ENCODE results near the gene ACTL7A.
A peak's percentile ranks its signal among the peaks of the same experiment; 100 is the strongest.
"Not testable (repeated sequence)": the region's sequence is repeated elsewhere in the genome, so short reads cannot be mapped to it uniquely, and the experiment has no call there.

The ACTL7A gene

GRCh38 chr9:108876425-108876824, 14.4 kb downstream of the ACTL7A start:
- no peak for DNase-seq (ENCODE audit: low read depth, low spot score)

GRCh38 chr9:108877524-108877923, 15.5 kb downstream of the ACTL7A start:
- DNase-seq (ENCODE audit: low read depth, low spot score) = no peak

- DNase-seq (ENCODE audit: low read depth, low spot score) = no peak
Observed at GRCh38 chr9:108880738-108881316, 18.8 kb downstream of the ACTL7A start.

- DNase-seq (ENCODE audit: low read depth, low spot score) = no peak
Observed at GRCh38 chr9:108882052-108882888, 20.2 kb downstream of the ACTL7A start.

- no peak for DNase-seq (ENCODE audit: low read depth, low spot score)
Observed at GRCh38 chr9:108883085-108883484, 21.0 kb downstream of the ACTL7A start.

- DNase-seq (ENCODE audit: low read depth, low spot score) = no peak
Observed at GRCh38 chr9:108884701-108885100, 22.6 kb downstream of the ACTL7A start.

- DNase-seq (ENCODE audit: low read depth, low spot score) = peak; percentile 42
Observed at GRCh38 chr9:108885643-108886348, 23.7 kb downstream of the ACTL7A start.

- DNase-seq (ENCODE audit: low read depth, low spot score) = not testable (repeated sequence)
Observed at GRCh38 chr9:108886594-108887271, 24.7 kb downstream of the ACTL7A start.

GRCh38 chr9:108889649-108890067, 27.6 kb downstream of the ACTL7A start:
- DNase-seq (ENCODE audit: low read depth, low spot score) = no peak

GRCh38 chr9:108894225-108894997, 32.3 kb downstream of the ACTL7A start:
- no peak for DNase-seq (ENCODE audit: low read depth, low spot score)

- no peak for DNase-seq (ENCODE audit: low read depth, low spot score)
Observed at GRCh38 chr9:108897324-108898096, 35.4 kb downstream of the ACTL7A start.

GRCh38 chr9:108899023-108899695, 37.1 kb downstream of the ACTL7A start:
- DNase-seq (ENCODE audit: low read depth, low spot score) = not testable (repeated sequence)

GRCh38 chr9:108900176-108900575, 38.1 kb downstream of the ACTL7A start:
- DNase-seq (ENCODE audit: low read depth, low spot score) = no peak

GRCh38 chr9:108903420-108904103, 41.5 kb downstream of the ACTL7A start:
- DNase-seq (ENCODE audit: low read depth, low spot score) = no peak

- DNase-seq (ENCODE audit: low read depth, low spot score) = no peak
Observed at GRCh38 chr9:108904161-108904560, 42.1 kb downstream of the ACTL7A start.

GRCh38 chr9:108905494-108905893, 43.4 kb downstream of the ACTL7A start:
- DNase-seq (ENCODE audit: low read depth, low spot score) = no peak

- no peak for DNase-seq (ENCODE audit: low read depth, low spot score)
Observed at GRCh38 chr9:108910402-108910801, 48.3 kb downstream of the ACTL7A start.

- DNase-seq (ENCODE audit: low read depth, low spot score) = no peak
Observed at GRCh38 chr9:108910914-108911313, 48.8 kb downstream of the ACTL7A start.

- no peak for DNase-seq (ENCODE audit: low read depth, low spot score)
Observed at GRCh38 chr9:108911820-108912219, 49.8 kb downstream of the ACTL7A start.

All from activated naive CD8-positive, alpha-beta T cell treated with anti-CD3 and anti-CD28 coated beads, Interleukin-2, amount 50 U/mL, for 16 hours (primary cell).